ENCODE measurements around the gene HLA-G.
"Not testable (repeated sequence)": the region's sequence is repeated elsewhere in the genome, so short reads cannot be mapped to it uniquely, and the experiment has no call there.

The HLA-G gene

DNA sequence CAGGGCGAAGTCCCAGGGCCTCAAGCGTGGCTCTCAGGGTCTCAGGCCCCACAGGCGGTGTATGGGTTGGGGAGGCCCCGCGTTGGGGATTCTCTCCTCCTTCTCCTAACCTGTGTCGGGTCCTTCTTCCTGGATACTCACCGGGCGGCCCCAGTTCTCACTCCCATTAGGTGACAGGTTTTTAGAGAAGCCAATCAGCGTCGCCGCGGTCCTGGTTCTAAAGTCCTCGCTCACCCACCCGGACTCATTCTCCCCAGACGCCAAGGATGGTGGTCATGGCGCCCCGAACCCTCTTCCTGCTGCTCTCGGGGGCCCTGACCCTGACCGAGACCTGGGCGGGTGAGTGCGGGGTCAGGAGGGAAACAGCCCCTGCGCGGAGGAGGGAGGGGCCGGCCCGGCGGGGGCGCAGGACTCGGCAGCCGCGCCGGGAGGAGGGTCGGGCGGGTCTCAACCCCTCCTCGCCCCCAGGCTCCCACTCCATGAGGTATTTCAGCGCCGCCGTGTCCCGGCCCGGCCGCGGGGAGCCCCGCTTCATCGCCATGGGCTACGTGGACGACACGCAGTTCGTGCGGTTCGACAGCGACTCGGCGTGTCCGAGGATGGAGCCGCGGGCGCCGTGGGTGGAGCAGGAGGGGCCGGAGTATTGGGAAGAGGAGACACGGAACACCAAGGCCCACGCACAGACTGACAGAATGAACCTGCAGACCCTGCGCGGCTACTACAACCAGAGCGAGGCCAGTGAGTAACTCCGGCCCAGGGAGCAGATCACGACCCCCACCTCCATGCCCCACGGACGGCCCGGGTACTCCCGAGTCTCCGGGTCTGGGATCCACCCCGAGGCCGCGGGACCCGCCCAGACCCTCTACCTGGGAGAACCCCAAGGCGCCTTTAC is at the start of gene HLA-G:
Gene HLA-G (plus strand): TSS at position 247 of the 892 bp plus-strand sequence. CDS start 20 bp downstream, at position 267.
- DNase-seq (ENCODE audit: low read depth), result no peak

DNA sequence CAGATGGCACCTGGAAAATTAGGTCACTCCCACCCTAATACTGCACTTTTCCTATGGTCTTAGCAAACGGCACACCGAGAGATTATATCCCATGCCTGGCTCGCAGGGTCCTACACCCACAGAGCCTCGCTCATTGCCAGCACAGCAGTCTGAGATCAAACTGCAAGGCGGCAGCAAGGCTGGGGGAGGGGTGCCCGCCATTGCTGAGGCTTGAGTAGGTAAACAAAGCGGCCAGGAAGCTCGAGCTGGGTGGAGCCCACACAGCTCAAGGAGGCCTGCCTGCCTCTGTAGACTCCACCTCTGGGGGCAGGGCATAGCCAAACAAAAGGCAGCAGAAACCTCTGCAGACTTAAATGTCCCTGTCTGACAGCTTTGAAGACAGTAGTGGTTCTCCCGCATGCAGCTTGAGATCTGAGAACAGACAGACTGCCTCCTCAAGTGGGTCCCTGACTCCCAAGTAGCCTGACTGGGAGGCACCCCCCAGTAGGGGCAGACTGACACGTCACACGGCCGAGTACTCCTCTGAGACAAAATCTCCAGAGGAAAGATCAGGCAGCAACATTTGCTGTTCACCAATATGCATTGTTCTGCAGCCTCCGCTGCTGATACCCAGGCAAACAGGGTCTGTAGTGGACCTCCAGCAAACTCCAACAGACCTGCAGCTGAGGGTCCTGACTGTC is 47.5 kb upstream of the HLA-G start:
- not testable (repeated sequence) for DNase-seq (ENCODE audit: low read depth)

DNA sequence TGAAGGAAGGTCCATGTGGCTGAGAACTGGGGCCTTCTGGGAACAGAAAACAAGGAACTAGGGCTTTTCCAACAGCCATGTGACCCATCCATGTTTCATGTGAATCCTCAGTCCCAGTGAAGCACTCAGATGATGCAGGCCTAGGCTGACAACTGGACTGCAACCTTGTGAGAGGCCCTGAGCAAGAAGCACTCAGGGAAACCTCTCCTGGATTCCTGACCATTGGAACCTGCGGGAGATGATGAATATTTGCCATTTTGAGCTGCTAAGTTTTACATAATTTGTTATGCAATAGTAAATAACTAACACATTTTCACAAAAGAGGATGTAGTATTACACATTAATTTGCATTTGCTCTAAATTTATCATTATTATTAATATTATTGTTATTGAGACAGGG is 38.4 kb upstream of the HLA-G start:
- no peak for DNase-seq (ENCODE audit: low read depth)

DNA sequence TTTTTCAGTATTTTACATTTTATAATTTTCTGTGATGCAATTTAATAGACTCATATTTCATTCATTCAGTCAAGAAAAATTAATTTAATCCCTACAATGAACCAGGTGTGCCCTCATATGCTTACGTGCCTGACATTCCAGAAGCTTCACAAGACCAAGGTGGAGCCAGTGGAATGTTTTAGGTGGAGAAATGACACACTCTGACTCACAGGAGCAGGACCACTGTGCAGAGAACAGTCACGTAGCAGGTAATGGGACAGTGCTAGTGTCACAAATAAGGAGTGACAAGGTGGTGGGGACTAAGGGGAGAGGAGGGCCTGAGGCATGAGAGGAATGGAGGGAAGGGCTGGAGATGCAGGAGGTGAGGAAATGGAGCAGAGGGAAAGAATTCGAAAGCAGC is 37.0 kb upstream of the HLA-G start:
- no peak for DNase-seq (ENCODE audit: low read depth)

DNA sequence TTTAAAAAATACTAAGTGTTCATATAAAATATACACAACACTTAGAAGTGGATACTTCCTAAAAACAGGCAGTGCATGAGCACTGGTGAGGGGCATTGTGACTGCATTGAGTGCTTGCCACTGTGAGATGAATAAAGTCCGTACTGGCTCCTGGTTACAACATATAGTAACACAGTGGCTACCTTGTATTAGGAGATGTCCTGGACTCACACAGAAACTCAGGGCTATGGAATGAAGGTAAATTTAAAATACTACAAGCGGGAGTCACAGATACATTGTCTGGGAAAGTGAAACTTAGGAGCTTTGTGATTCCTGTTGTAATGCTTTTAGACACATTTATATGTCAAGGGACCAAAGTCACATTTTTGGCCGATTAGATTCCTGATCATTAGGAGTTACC is 36.5 kb upstream of the HLA-G start:
- DNase-seq (ENCODE audit: low read depth), result no peak

DNA sequence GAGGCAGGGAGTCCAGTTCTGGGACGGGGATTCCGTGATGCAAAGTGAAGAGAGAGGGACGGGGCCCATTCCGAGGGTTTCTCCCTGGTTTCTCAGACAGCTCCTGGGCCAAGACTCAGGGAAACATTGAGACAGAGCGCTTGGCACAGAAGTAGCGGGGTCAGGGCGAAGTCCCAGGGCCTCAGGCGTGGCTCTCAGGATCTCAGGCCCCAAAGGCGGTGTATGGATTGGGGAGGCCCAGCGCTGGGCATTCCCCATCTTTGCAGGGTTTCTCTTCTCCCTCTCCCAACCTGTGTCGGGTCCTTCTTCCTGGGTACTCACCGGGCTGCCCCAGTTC is 35.9 kb upstream of the HLA-G start:
- no peak for DNase-seq (ENCODE audit: low read depth)

DNA sequence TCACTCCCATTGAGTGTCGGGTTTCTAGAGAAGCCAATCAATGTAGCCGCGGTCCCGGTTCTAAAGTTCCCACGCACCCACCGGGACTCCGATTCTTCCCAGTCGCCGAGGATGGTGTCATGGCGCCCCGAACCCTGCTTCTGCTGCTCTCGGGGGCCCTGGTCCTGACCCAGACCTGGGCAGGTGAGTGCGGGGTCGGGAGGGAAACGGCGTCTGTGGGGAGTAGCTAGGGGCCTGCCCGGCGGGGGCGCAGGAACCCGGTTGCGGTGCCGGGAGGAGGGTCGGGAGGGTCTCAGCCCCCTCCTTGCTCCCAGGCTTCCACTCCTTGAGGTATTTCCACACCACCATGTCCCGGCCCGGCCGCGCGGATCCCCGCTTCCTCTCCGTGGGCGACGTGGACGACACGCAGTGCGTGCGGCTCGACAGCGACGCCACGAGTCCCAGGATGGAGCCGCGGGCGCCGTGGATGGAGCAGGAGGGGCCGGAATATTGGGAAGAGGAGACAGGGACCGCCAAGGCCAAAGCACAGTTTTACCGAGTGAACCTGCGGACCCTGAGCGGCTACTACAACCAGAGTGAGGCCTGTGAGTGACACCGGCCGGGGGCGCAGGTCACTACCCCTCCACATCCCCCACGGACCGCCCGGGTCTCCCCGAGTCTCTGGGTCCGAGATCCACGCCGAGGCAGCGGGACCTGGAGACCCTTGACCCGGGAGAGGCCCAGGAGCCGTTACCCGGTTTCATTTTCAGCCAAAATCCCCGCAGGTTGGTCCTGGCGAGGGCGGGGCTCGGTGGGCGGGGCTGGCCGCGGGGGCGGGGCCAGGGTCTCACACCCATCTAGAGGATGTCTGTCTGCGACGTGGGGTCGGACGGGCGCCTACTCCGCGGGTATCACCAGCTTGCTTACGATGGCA is 35.2 kb upstream of the HLA-G start:
- DNase-seq (ENCODE audit: low read depth), result peak; percentile 58

DNA sequence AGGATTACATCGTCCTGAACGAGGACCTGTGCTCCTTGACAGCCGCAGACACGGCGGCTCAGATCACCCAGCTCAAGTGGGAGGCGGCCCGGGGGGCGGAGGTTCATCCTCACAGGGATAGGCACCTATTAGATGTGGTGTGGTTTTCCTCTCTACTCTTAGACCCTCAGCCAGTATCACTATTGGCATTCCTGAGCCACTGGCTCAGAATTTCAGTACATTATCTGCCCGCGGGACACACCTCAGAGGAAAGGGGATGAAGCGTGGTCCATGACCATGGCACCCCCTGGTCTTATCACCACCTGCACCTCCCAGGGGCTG is 34.6 kb upstream of the HLA-G start:
- DNase-seq (ENCODE audit: low read depth), result no peak

DNA sequence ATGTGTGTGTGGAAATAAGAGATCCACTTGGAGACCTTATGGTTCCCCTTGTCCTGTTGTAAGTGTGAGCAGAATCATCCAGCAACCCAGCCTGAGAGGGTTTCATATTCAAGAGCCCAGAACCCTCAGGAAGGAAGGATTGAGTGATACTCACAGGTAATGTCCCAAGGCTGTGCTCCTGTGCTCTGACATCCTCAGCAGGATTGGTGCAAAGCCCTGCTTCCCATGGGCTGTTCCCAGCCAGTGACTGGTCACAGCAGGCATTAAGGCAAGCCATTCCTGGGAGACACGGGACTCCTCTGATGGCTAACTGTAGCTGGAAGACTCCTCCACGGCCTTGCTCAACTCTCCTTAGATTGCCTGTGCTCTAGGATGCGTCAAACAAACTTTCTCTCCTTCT is 33.8 kb upstream of the HLA-G start:
- no peak for DNase-seq (ENCODE audit: low read depth)

DNA sequence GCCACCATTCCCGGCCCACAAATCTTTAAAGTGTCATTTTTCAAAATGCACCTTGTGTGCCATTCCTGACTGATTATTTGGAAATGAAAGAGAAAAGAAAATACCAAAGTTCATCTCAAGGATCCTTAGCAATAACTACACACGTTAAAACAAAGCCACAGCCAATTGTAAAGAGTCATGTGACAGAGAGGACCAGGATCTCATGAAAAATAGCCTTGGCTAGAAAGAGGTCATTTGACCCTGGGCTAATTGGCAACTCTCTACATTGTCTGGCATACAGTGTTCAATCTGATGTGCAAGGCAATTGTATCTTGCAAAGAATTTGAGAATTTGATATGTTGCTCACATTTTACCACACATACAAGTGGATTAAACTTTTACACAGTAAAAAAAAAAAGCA is 31.6 kb upstream of the HLA-G start:
- no peak for DNase-seq (ENCODE audit: low read depth)

DNA sequence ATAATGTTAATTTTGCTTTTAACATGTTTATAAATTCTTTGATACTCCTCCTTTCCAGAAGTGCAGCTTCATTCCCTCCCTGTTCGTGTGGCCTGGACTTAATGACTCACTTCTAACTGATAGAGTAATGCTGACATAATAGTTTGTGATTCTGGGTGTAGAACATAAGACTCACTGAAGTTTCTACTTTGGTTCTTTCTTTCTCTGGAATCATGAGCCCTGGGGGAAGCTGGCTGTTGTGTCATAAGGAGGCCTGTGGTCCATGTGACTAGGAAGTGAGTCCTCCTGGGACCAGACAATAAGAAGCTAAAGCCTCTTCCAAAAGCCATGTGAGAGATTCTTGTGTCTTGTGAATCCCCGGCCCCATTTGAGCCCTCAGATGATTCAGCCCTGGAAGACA is 30.5 kb upstream of the HLA-G start:
- no peak for DNase-seq (ENCODE audit: low read depth)

DNA sequence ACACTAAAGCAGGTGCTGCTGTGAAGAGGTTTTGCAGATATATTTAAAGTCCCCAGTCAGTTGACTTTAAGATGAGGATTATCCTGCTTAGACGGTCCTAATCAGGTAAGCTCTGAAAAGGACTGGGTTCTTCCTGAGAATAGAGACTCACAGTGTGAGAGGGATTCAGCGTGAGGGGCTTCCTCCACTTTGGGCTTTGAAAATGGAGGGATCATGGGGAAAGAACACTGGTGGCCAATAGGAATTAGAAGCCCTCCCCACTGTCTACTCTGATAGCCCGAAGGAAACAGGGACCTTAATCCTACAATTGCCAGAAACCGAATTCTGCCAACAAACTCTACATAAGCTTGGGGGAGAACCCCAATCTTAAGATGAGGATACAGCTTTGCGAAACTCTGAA is 29.7 kb upstream of the HLA-G start:
- DNase-seq (ENCODE audit: low read depth), result no peak

DNA sequence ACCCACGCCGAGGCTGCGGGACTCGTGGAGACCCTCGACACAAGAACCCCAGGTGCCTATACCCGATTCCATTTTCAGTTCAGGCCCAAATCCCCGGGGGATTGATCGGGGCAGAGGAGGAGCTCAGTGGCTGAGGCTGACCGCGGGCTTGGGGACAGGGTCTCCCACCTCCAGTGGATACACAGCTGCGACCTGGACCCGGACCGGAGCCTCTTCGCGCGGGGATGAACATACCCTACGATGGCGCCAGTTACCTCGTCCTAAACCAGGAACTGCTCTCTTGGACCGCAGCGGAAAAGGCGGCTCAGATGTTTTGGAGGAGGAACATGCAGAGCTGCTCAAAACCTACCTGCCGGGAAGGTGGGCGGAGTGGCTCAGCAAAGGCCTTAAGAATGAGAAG is 27.4 kb upstream of the HLA-G start:
- DNase-seq (ENCODE audit: low read depth), result no peak

DNA sequence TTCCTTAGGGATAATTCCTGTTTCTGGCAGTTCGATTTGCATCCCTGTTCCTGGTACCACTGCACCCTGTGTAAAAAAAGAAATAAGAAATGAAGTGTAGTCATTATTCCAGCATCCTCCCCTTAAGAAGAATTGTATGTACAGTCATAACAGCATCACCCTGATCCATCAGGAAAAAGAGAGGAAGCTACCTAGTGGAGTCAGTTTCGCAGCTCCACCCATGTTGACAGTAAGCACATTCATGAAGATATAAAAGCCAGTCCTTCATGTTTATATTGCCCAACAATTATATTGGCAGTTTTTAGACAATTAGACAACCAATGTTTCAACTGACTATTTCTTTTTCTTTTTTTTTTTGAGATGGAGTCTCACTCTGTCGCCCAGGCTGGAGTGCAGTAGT is 21.2 kb upstream of the HLA-G start:
- no peak for DNase-seq (ENCODE audit: low read depth)

DNA sequence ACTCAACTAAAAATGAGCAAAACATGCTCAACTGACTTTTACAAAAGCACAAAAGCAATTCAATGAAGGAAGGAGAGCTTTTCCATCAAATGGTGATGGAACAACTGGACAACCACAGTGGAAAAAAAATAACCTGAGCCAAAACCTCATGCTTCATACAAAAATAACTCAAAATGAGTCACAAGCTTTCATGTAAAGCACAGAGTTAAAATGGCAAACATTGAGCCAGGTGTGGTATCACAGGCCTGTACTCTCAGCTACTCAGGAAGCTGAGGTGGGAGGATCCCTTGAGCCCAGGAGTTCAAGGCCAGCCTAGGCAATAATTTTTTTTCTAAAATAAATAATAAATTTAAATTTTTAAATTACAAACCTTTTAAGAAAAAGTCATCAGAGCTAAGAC is 18.4 kb upstream of the HLA-G start:
- no peak for DNase-seq (ENCODE audit: low read depth)

DNA sequence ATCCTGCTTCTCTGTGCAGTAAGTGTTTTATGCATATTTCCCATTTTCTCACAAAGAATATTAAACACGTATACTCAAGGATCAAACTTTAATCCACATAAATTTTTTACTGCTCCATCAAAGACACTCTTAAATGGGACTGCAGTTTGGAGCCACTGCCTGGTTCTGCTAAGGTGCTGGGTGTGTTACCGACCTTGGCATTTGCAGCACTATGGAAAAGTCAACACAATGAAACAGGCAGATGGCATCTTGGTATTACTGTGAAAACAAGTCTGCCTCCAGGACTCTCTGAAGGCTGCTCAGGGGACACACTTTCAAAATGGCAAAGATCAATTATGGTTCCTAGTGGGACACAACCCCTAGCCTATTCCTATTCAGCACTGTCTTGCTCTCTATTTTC is 17.3 kb upstream of the HLA-G start:
- DNase-seq (ENCODE audit: low read depth), result no peak

DNA sequence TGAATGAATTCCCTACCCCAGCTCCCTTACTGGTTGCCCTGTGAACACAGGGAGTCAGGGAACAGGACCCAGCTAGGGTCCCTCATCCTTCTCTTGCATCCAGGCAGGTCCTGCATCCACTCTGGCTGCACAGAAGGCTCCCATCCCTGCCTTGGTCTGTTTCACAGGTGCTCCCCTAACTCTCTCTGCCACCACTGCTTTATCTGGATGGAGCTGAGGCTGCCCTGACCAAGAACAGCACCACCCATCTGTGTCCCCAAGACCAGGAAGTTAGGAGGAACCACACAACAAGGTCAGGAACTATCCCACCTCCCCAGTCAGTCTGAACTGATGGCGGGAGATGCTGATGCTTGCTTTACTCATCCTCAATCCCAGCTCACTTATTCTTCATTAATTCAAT is 16.2 kb upstream of the HLA-G start:
- DNase-seq (ENCODE audit: low read depth), result no peak

DNA sequence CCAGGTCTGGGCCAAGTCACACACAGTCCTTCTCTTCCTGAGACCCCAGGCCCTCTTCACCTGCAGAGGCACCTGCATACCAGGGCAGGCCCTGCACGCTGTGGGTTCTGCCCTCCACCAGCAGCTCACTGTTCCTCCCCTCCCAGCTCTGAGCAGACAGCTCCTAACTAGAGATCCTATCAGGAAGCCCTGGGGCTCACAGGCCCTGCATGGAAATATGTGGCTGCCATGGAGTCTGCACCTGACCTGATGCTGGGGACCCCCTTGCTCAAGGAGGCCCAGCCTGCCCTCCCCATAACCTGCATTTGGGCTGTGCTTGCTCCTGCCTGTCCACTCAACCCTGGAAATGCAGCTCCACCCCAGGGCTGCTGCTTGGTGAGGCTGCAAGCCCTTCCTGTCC is 14.6 kb upstream of the HLA-G start:
- DNase-seq (ENCODE audit: low read depth), result no peak

DNA sequence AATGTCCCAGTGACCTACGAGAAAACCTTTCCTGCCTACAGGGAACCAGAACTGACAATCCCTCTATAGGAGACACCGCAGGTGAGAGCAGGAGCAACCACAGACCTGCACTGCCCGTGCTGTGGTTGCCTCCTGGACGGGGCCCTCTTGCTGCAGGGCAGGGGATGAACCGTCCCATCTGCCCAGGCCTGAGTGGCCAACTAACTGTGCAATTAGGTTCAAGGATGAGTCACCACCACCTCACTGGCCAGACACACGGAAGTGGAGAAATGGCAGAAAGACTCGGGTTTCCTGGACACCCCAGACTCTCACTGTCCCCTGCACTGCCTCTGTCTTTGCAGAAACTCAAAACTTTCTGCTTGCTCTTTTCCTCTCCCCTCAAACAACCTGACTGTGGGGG is 13.8 kb upstream of the HLA-G start:
- no peak for DNase-seq (ENCODE audit: low read depth)

DNA sequence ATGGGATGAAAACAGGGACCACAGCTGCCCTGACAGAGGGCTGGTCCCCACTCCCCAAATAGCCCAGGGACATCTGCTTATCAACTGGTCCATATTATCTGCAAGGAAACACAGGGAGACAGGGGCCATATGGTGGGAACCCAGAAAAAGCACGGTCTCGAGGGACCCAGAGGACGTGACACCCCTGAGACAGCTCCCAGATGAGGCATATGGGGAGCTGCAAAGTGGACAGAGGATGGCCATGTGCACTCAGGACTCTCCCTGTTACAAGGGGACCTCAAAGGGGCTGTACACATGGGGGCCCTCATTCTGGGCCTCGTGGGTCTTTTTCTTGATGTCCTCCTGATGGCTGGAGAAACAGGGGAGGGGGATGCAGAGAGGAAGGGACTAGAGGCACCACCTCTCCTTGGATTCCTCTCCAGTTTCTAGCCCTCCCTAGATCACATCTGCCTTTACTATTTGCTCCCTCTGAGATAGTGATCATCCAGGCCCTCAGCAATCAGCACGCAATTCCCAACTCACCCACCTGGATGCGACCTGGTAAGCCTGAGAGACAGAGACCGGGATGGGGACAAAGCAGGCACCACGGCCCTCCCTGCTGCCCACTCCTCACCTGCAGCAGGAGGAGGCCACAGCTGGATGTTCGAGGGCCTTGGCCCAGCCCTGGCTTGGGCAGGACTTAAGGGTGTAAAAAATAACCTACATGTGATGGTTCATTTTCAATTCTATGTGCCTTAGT is 13.1 kb upstream of the HLA-G start:
- DNase-seq (ENCODE audit: low read depth), result no peak

DNA sequence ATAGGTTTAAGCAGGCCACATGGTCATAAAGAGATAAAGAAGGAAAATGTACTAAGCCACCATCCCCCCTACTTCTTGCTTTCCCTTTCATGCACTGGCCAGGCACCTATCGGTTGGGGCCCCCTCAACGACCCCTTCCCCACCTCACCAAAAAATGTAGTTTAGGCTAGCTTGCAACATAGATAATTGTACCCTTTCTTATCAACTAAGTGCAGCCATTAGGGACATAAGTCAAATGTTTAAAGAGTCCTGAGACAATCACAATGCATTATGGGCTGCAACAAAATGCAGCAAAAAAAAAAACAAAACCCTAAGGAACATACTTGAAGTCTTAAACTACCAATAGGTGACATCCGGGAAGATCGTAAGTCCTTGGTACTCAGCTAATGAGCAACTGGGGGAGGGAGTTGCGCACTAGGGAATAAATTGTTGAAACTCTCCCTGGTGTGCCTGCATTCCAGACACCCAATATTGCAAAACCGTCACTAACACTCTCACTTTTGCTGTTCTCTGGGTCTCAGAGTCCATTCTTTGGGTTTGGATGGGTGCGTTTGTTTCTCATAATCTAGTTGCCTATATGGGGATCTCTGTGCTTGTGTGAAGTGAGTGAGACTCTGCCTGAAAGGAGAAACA is 12.4 kb upstream of the HLA-G start:
- no peak for DNase-seq (ENCODE audit: low read depth)

DNA sequence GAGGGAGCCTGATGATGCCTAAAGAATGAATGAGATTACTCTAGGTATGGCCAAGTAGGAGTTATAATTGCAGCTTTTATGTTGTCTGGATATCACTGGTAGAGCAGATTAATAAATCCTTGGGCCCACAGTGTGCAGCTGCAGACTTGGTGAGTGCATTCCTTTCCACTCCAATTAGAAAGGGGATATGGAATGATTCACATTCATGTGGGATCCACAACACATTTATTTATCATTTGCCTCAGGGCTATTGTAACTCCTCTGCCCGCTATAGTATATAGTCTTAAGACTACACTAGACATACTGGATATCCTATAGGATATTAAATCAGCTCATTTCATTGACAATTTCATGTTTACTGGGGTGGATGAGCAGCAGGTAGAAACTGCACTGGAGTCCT is 11.6 kb upstream of the HLA-G start:
- DNase-seq (ENCODE audit: low read depth), result no peak

All from activated T-cell treated with anti-CD3 and anti-CD28 coated beads for 24 hours (primary cell).